ENCODE results near the gene MIPOL1. TPM values are rescaled to one million over a fixed set of nuclear protein-coding genes. Genes with fewer than 3 reads are reported as not detected.
A peak's percentile ranks its signal among the peaks of the same experiment; 100 is the strongest.

The MIPOL1 gene
- total and polyA plus RNA-seq, 2 of the 4 experiments (the other 2 are of a cell fraction) = 2.7 to 5.9 TPM

- no peak for ATAC-seq (ENCODE audit: low read depth)
- no peak overlapping the region for H4K5ac ChIP-seq (ENCODE audit: low read depth, low read length)
- no peak overlapping the region for H4K8ac ChIP-seq (ENCODE audit: low read depth in 2 of 2, low read length in 2 of 2)
- no TSS peak for BruUV-seq (replicated peaks)
- no peaks in the 10 kb centered on the region for H3K4me1 ChIP-seq (ENCODE audit: control insufficient read depth, insufficient read depth, low read length)
- no peaks in the 10 kb centered on the region for H3K9me3 ChIP-seq (ENCODE audit: control insufficient read depth, insufficient read depth, low read length)
- H3K27me3 ChIP-seq (ENCODE audit: control insufficient read depth, insufficient read depth, low read length) = no peaks in the 10 kb centered on the region
- no peak overlapping the region for H2AK5ac ChIP-seq (ENCODE audit: low read depth, low read length)
- intact Hi-C loops (cut with micrococcal nuclease) (no loop called here), dilution Hi-C loops (cut with HindIII; ENCODE audit: low sequenced_read_pairs, unreplicated experiment) (no loop called here), in situ Hi-C loops (cut with MboI; ENCODE audit: low sequenced_read_pairs) (no loop called here)
- H3K79me1 ChIP-seq (ENCODE audit: low read depth in 1 of 2, low read length in 2 of 2) = no peaks in the 10 kb centered on the region
- CTCF ChIA-PET = interaction anchor here (0.9 kb wide), 1 partner anchor 8 kb away, joined by 3 read pairs; no protein-coding TSS in a partner anchor
- no peak overlapping the region for H3K27ac ChIP-seq (ENCODE audit: insufficient read depth, low read length)
- H3K9ac ChIP-seq (ENCODE audit: low read depth, low read length) = no peak overlapping the region
- no peaks in the 10 kb centered on the region for H3K36me3 ChIP-seq (ENCODE audit: control insufficient read depth, insufficient read depth, low read length)
- H3K4me3 ChIP-seq (ENCODE audit: insufficient read depth, low read depth, low read length) = no peak overlapping the region
- no peak overlapping the region for H2AFZ ChIP-seq (replicated peaks; ENCODE audit: low read length, poor library complexity)
- WGBS, 2 experiments (ENCODE audit: extremely low coverage in 2 of 2, insufficient read length in 1 of 2) = no CpG with 5 or more reads among the region's 3 CpGs
- TF ChIP-seq SMC3 (IDR thresholded peaks at IDR 0.05; ENCODE audit: low read depth, low read length) (no peak), CEBPB (IDR thresholded peaks at IDR 0.05; ENCODE audit: low read depth, low read length) (peak; percentile 44)
- no peak overlapping the region for H2BK120ac ChIP-seq (ENCODE audit: low read depth, low read length)
- no peak overlapping the region for H3K4ac ChIP-seq (ENCODE audit: low read depth, low read length)
- no peaks in the 10 kb centered on the region for H4K20me1 ChIP-seq (ENCODE audit: insufficient read depth, low read length)
- H4K91ac ChIP-seq (ENCODE audit: insufficient read depth, low read depth, low read length) = no peak overlapping the region
- no peak overlapping the region for H2BK5ac ChIP-seq (ENCODE audit: low read depth, low read length, poor library complexity, severe bottlenecking)
- H3K14ac ChIP-seq (replicated peaks; ENCODE audit: low read depth, low read length) = no peak overlapping the region
- H3K18ac ChIP-seq (ENCODE audit: low read depth, low read length) = no peak overlapping the region
- H3K4me2 ChIP-seq (ENCODE audit: low read depth, low read length) = no peak overlapping the region
- no peak overlapping the region for H2BK20ac ChIP-seq (ENCODE audit: low read depth, low read length)
- H3K56ac ChIP-seq (ENCODE audit: extremely low read depth, insufficient read depth, low read length) = no peak overlapping the region
- H3K9me1 ChIP-seq (ENCODE audit: insufficient read depth, low read length) = peaks cover 2% of the 10 kb centered on the region; the same call in 1 of the 2 replicates
- no peak overlapping the region for H2BK15ac ChIP-seq (ENCODE audit: low read depth, low read length)
- no peak overlapping the region for H3K23ac ChIP-seq (ENCODE audit: low read depth, low read length)
- no peak for DNase-seq
- POLR2A ChIA-PET (ENCODE audit: unreplicated experiment) = no interaction called here
- H2AK9ac ChIP-seq (replicated peaks; ENCODE audit: low read depth, low read length, poor library complexity) = no peak overlapping the region
Measured at GRCh38 chr14:37411079-37411735, 213.5 kb downstream of the MIPOL1 start.
